ENCODE data around the gene TIMP1. TPM values are rescaled to one million over a fixed set of nuclear protein-coding genes. Genes with fewer than 3 reads are reported as not detected.

Gene TIMP1
- total RNA-seq, 1 experiment from 2014 or later, result 48.6 TPM

DNA sequence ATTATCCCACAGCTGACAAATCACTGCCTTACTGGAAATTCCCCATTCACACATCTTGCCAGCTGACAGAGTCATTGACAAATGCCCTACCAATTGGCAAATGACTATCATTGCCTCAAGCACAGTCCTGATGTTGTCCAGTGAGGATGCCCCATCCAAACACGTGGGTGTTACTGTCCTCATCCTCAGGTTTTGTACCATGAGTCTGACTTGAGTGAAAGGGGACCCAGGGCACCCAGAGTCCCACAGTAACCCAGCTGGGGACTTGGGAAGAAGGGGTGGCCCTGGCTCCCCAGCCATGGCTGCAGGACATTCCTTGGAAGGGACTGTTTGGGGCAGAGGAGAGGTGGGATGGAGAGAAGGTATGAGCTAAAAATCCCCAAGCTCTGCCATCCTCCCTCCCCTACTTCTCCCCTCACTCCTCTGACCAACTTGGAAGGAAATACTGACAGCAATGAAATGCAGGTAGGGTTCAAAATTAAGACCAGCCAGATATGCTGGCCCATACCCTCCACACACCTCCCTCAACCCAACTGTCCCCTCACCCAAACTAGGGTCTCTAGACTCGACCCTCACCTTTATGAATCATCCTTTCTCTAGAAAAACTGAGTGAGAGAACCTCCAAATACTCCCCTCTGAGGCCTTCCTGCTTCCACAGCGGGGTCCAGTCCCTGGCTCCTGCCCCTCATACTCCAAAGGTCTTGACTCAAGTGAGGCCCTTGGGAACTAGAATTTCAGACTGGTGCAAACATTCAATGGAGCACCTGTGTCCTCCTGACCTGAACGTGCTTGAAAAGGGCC lies 5.1 kb downstream of the TIMP1 start:
- Histone ChIP-seq H3K36me3 (ENCODE audit: low read depth) (no peaks in the 10 kb centered on the region), H4K20me1 (ENCODE audit: insufficient read depth) (no peaks in the 10 kb centered on the region), H3K9me3 (ENCODE audit: insufficient read depth, low read depth) (no peaks in the 10 kb centered on the region), H3F3A (ENCODE audit: insufficient read depth, low read depth) (no peaks in the 10 kb centered on the region), H3K9me2 (ENCODE audit: insufficient read depth) (no peaks in the 10 kb centered on the region), H3K4me3 (no peak overlapping the region), H3K79me2 (ENCODE audit: low read depth) (no peaks in the 10 kb centered on the region), H2AFZ (no peak overlapping the region), H3K4me2 (no peak overlapping the region), H3K27me3 (ENCODE audit: insufficient read depth, low read depth) (no peaks in the 10 kb centered on the region), H3K4me1 (replicated peaks; ENCODE audit: insufficient read depth) (no peaks in the 10 kb centered on the region), H3K27ac (no peak overlapping the region)
- ChIA-PET CTCF (no interaction called here), POLR2A (ENCODE audit: unreplicated experiment) (interaction anchor here (0.7 kb wide), 1 partner anchor 1362 kb away, joined by 3 read pairs; no protein-coding TSS in a partner anchor)
- BruUV-seq (replicated peaks), result no TSS peak
- intact Hi-C loops (cut with micrococcal nuclease; ENCODE audit: unreplicated experiment), result no loop called here
- no peak for DNase-seq
- TF ChIP-seq, protein P1, sequence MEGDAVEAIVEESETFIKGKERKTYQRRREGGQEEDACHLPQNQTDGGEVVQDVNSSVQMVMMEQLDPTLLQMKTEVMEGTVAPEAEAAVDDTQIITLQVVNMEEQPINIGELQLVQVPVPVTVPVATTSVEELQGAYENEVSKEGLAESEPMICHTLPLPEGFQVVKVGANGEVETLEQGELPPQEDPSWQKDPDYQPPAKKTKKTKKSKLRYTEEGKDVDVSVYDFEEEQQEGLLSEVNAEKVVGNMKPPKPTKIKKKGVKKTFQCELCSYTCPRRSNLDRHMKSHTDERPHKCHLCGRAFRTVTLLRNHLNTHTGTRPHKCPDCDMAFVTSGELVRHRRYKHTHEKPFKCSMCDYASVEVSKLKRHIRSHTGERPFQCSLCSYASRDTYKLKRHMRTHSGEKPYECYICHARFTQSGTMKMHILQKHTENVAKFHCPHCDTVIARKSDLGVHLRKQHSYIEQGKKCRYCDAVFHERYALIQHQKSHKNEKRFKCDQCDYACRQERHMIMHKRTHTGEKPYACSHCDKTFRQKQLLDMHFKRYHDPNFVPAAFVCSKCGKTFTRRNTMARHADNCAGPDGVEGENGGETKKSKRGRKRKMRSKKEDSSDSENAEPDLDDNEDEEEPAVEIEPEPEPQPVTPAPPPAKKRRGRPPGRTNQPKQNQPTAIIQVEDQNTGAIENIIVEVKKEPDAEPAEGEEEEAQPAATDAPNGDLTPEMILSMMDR (conservative IDR thresholded peaks at IDR 0.05), result no peak
- no peak for TF ChIP-seq EZH2 (IDR thresholded peaks at IDR 0.05; ENCODE audit: low read depth)

DNA sequence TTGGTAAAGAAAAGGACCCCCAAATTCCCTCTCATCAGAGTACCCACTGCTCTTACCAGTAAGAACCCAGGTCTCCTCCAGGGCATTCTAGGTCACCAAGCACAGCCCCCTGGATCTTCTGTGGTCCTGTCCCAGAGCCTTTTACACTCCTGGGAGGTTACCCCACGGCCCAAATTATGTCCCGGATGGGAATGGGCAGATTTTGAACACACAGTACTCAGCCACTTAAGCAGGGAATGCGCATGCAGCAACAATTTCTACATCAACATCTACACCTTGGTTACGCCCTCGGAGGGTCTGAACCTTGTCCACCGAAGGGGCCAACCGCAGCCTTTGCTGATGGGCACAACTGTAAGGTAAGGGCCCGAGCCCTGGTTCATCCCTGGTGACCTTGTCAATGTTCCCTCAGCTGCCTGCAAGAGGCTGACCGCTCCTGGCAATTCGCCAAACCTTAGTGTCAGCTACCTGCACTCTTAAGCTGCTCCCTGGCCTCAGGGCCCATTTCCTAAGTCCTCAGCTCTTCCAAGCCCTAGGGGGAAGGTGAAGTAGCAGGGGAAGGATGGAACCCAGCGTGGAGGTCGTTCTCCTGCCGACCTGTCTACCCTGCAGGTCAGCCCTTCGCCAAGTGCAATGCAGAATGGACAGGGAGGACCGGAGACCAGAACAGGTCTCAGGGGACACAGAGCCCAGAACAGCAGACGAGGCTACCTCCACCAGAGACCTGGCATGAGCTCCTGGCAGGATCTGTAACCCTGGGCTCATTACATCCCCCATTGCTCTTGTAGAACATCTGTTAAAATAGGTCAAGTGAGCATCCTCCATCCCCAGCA lies 5.9 kb downstream of the TIMP1 start:
- H3K9me2 ChIP-seq (ENCODE audit: insufficient read depth), result no peaks in the 10 kb centered on the region
- TF ChIP-seq EZH2 (IDR thresholded peaks at IDR 0.05; ENCODE audit: low read depth), result no peak
- TF ChIP-seq, protein P1 (conservative IDR thresholded peaks at IDR 0.05), result no peak
- no peak for DNase-seq
- H3K27ac ChIP-seq, result no peak overlapping the region
- CTCF ChIA-PET, result no interaction called here
- H2AFZ ChIP-seq, result no peak overlapping the region
- BruUV-seq (replicated peaks), result no TSS peak
- POLR2A ChIA-PET (ENCODE audit: unreplicated experiment), result no interaction called here
- no peaks in the 10 kb centered on the region for H3K4me1 ChIP-seq (replicated peaks; ENCODE audit: insufficient read depth)
- H3K36me3 ChIP-seq (ENCODE audit: low read depth), result no peaks in the 10 kb centered on the region
- no peak overlapping the region for H3K4me2 ChIP-seq
- no peak overlapping the region for H3K4me3 ChIP-seq
- no peaks in the 10 kb centered on the region for H3K9me3 ChIP-seq (ENCODE audit: insufficient read depth, low read depth)
- H3F3A ChIP-seq (ENCODE audit: insufficient read depth, low read depth), result no peaks in the 10 kb centered on the region
- no peaks in the 10 kb centered on the region for H3K27me3 ChIP-seq (ENCODE audit: insufficient read depth, low read depth)
- H3K79me2 ChIP-seq (ENCODE audit: low read depth), result no peaks in the 10 kb centered on the region
- no peaks in the 10 kb centered on the region for H4K20me1 ChIP-seq (ENCODE audit: insufficient read depth)
- intact Hi-C loops (cut with micrococcal nuclease; ENCODE audit: unreplicated experiment), result no loop called here

DNA sequence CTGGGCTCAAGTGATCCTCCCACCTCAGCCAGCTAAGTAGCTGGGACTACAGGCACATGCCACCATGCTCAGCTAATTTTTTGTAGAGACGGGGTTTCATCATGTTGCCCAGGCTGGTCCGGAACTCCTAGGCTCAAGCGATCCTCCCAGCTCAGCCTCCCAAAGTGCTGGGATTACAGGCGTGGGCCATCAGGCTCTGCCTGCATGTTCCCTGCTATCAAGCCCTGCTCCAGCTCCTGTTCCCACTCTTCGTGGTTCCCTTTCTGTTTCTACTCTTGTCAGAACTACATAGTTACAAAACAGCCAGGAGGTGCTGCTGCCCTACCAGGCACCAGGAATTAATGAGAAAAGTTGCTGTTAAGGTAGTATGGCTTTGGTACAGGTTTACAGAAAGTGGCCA lies 8.7 kb downstream of the TIMP1 start:
- CTCF ChIA-PET, result no interaction called here
- POLR2A ChIA-PET (ENCODE audit: unreplicated experiment), result no interaction called here

More for the DNA sequence above, 8.7 kb downstream of the TIMP1 start:
- intact Hi-C loops (cut with micrococcal nuclease; ENCODE audit: unreplicated experiment), result no loop called here
- no TSS peak for BruUV-seq (replicated peaks)
- no peak overlapping the region for H3K27ac ChIP-seq
- no peaks in the 10 kb centered on the region for H3K4me1 ChIP-seq (replicated peaks; ENCODE audit: insufficient read depth)
- no peak overlapping the region for H2AFZ ChIP-seq
- H4K20me1 ChIP-seq (ENCODE audit: insufficient read depth), result no peaks in the 10 kb centered on the region
- no peak overlapping the region for H3K4me3 ChIP-seq
- no peaks in the 10 kb centered on the region for H3K9me3 ChIP-seq (ENCODE audit: insufficient read depth, low read depth)
- DNase-seq, result no peak
- H3K36me3 ChIP-seq (ENCODE audit: low read depth), result no peaks in the 10 kb centered on the region
- TF ChIP-seq EZH2 (IDR thresholded peaks at IDR 0.05; ENCODE audit: low read depth), result no peak
- TF ChIP-seq, protein P1 (conservative IDR thresholded peaks at IDR 0.05), result no peak
- no peak overlapping the region for H3K4me2 ChIP-seq
- H3K27me3 ChIP-seq (ENCODE audit: insufficient read depth, low read depth), result no peaks in the 10 kb centered on the region
- H3F3A ChIP-seq (ENCODE audit: insufficient read depth, low read depth), result no peaks in the 10 kb centered on the region
- no peaks in the 10 kb centered on the region for H3K79me2 ChIP-seq (ENCODE audit: low read depth)
- H3K9me2 ChIP-seq (ENCODE audit: insufficient read depth), result no peaks in the 10 kb centered on the region

All from PC-9 (cell line).